K562 (cell line): ENCODE data around the gene FOXD3. TPM values are rescaled to one million over a fixed set of nuclear protein-coding genes. Genes with fewer than 3 reads are reported as not detected.

ENCODE experiments used
- ARID1B ChIP-seq: fragments of 450-650 bp; IDR thresholded peaks from 2 replicates; pipeline ENCODE4 v1.6.1; 2016; ENCODE audit warnings: antibody characterized with exemption, mild to moderate bottlenecking, inconsistent platforms
- BCOR ChIP-seq: fragments of 450-650 bp; IDR thresholded peaks from 2 replicates; pipeline ENCODE4 v1.6.1; 2016
- BDP1 ChIP-seq: IDR thresholded peaks from 3 replicates; pipeline ENCODE4 v1.6.1; 2011; ENCODE audit not compliant: insufficient read length, insufficient read depth
- BMI1 ChIP-seq: fragments of 150-350 bp; IDR thresholded peaks from 2 replicates; pipeline ENCODE4 v1.6.1; 2014; ENCODE audit warnings: low read length
- CBX5 ChIP-seq: IDR thresholded peaks from 2 replicates; pipeline ENCODE4 v1.6.1; 2014; ENCODE audit warnings: low read depth, borderline replicate concordance
- CHD4 ChIP-seq: fragments of 200-600 bp; sonication (generic); IDR thresholded peaks from 3 replicates; pipeline ENCODE4 v1.6.1; 2012; ENCODE audit warnings: low read depth, mild to moderate bottlenecking, mixed read lengths, low read length, inconsistent platforms; ENCODE audit not compliant: insufficient read depth, insufficient replicate concordance, poor library complexity, severe bottlenecking
- EP300 ChIP-seq: IDR thresholded peaks from 2 replicates; pipeline ENCODE4 v1.6.1; 2012; ENCODE audit warnings: low read length, improper control_type of control experiment
- GTF2F1 ChIP-seq: IDR thresholded peaks from 2 replicates; pipeline ENCODE4 v1.6.1; 2011; ENCODE audit warnings: low read depth, low read length, improper control_type of control experiment
- JUND ChIP-seq, 2 experiments: IDR thresholded peaks; 2 replicates in 1 of 2; 3 replicates in 1 of 2; pipeline ENCODE4 v1.6.1; 2011; ENCODE audit warnings: borderline replicate concordance in 2 of 2, low read depth in 2 of 2, low read length in 2 of 2, improper control_type of control experiment in 1 of 2, missing biosample characterization in 1 of 2, missing genetic modification characterization in 1 of 2, missing genetic modification reagents in 1 of 2
- LCOR ChIP-seq: sonication (generic); formaldehyde crosslinking; IDR thresholded peaks from 2 replicates; pipeline ENCODE4 v1.8.0; 2022; ENCODE audit warnings: mild to moderate bottlenecking, missing genetic modification reagents
- MAFK ChIP-seq: IDR thresholded peaks from 2 replicates; pipeline ENCODE4 v1.6.1; 2011; ENCODE audit warnings: low read length, improper control_type of control experiment
- MTA2 ChIP-seq: fragments of 450-650 bp; IDR thresholded peaks from 2 replicates; pipeline ENCODE4 v1.6.1; 2016; ENCODE audit warnings: low read depth
- MTA3 ChIP-seq: fragments of 450-650 bp; formaldehyde crosslinking; IDR thresholded peaks from 2 replicates; pipeline ENCODE4 v1.6.1; 2017; ENCODE audit warnings: mild to moderate bottlenecking, borderline replicate concordance
- PCBP1 ChIP-seq: fragments of 200-400 bp; formaldehyde crosslinking; IDR thresholded peaks from 2 replicates; pipeline ENCODE4 v1.6.1; 2018; ENCODE audit warnings: mild to moderate bottlenecking, low read depth, low read length; ENCODE audit not compliant: poor library complexity, severe bottlenecking
- POLR2A ChIP-seq: fragments of 450-650 bp; conservative IDR thresholded peaks from 2 replicates; pipeline ENCODE4 v1.6.1; 2016
- SMAD4 ChIP-seq: fragments of 250-450 bp; sonication (Bioruptor Pico); conservative IDR thresholded peaks from 2 replicates; pipeline ENCODE4 v1.8.0; 2021; ENCODE audit warnings: inconsistent platforms, mild to moderate bottlenecking, moderate library complexity
- TBL1XR1 ChIP-seq, 2 experiments: IDR thresholded peaks; 2 replicates each; pipeline ENCODE4 v1.6.1; 2012; ENCODE audit warnings: improper control_type of control experiment in 2 of 2, low read length in 2 of 2, mild to moderate bottlenecking in 1 of 2
- ZFP36 ChIP-seq: fragments of 150-350 bp; IDR thresholded peaks from 2 replicates; pipeline ENCODE4 v1.6.1; 2018; ENCODE audit warnings: low read length, low read depth; ENCODE audit not compliant: partially characterized antibody
- ZNF224 ChIP-seq: sonication (generic); formaldehyde crosslinking; IDR thresholded peaks from 2 replicates; pipeline ENCODE4 v1.8.0; 2022; ENCODE audit warnings: mild to moderate bottlenecking, missing genetic modification reagents
- ZNF57 ChIP-seq: fragments of 450-650 bp; formaldehyde crosslinking; IDR thresholded peaks from 2 replicates; pipeline ENCODE4 v1.4.0; 2020; ENCODE audit warnings: mild to moderate bottlenecking, moderate library complexity
- polyA plus RNA-seq, 8 experiments: library from polyadenylated mRNA; depleted of rRNA in 4 of 8; stranded (reverse) in 5 of 8; unstranded in 3 of 8; fragments of >200 nt; fragmentation: Nextera tagmentation in 2 of 8; fragmentation: Illumina TruSeq in 1 of 8; extraction: Ambion mirVana in 2 of 8; extraction: Trizol in 1 of 8; gene quantifications; 2 replicates each; pipeline versions ENCODE4 v1.2.1 to v1.2.3, GENCODE V29; 2011 to 2014; ENCODE audit warnings: inconsistent platforms in 1 of 8, missing spikeins in 1 of 8
- total RNA-seq, 7 experiments: library from RNA; depleted of rRNA in 6 of 7; stranded (reverse); fragments of >200 nt in 6 of 7; fragmentation: Illumina TruSeq in 2 of 7; extraction: Trizol in 2 of 7; gene quantifications; 2 replicates each; pipeline versions ENCODE4 v1.2.1 to v1.2.3, GENCODE V29; 2011 to 2021; ENCODE audit warnings: low replicate concordance in 1 of 7
- TF ChIP-seq, protein P1 (sequence below): sonication (generic); formaldehyde crosslinking; IDR thresholded peaks from 2 replicates; pipeline ENCODE4 v1.8.0; 2022; ENCODE audit warnings: mild to moderate bottlenecking, missing genetic modification reagents
- TF ChIP-seq, protein P2 (sequence below), 2 experiments: fragments of 200-800 bp in 1 of 2; sonication (Bioruptor generic) in 1 of 2; sonication (generic) in 1 of 2; formaldehyde crosslinking in 1 of 2; IDR thresholded peaks in 1 of 2; conservative IDR thresholded peaks in 1 of 2; 2 replicates each; pipeline versions ENCODE4 v1.5.0 to v1.6.1; 2016 to 2020; ENCODE audit warnings: missing compliant biosample characterization in 1 of 2, missing genetic modification characterization in 1 of 2, missing genetic modification reagents in 1 of 2
- TF ChIP-seq, protein P3 (sequence below): fragments of 450-650 bp; IDR thresholded peaks from 2 replicates; pipeline ENCODE4 v1.6.1; 2016; ENCODE audit warnings: mild to moderate bottlenecking

The FOXD3 gene
- total and polyA plus RNA-seq, 9 of the 15 experiments (the other 6 are each of a cell fraction or from before 2014, with no cell fraction given): 0.06 to 0.45 (median 0.10) TPM; not detected in 2

DNA sequence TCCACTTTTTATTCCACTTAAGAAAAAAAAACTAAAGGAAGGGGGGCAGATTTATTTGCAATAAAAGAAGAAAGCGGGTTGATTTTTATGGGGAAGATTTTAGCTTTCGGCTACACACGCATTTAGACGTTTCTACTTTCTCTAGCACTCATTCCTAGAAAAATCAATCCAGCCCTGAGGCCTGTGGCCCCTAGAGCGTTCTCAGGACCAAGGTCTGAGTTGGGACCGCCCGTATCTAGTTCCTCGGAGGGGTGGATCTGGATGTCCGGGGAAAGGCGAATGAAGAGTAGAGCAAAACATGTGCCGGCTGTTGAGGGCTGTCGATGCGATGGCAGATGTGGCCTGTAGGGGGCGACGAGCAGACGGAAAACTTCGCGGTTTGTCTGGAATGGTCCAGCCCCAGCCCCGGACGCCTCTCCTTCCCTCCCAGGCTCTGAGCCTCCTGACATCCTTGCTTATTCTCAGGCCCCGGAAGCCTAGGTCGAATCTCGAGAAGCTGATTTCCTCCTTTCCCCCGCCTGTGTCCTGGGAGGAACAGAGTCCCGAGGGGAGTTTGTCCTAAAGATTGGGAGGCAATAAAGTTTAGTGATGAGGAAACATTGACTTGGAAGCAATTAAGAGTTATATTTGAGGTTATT is 5.2 kb downstream of the FOXD3 start (continued):
- TF ChIP-seq, protein P1, sequence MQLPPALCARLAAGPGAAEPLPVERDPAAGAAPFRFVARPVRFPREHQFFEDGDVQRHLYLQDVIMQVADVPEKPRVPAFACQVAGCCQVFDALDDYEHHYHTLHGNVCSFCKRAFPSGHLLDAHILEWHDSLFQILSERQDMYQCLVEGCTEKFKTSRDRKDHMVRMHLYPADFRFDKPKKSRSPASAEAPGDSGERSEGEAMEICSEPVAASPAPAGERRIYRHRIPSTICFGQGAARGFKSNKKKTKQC (CRISPR knock-in tag): no peak
- TF ChIP-seq, protein P2, sequence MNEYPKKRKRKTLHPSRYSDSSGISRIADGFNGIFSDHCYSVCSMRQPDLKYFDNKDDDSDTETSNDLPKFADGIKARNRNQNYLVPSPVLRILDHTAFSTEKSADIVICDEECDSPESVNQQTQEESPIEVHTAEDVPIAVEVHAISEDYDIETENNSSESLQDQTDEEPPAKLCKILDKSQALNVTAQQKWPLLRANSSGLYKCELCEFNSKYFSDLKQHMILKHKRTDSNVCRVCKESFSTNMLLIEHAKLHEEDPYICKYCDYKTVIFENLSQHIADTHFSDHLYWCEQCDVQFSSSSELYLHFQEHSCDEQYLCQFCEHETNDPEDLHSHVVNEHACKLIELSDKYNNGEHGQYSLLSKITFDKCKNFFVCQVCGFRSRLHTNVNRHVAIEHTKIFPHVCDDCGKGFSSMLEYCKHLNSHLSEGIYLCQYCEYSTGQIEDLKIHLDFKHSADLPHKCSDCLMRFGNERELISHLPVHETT (CRISPR knock-in tag; conservative IDR thresholded peaks at IDR 0.05 in 1 of 2, IDR thresholded peaks at IDR 0.05 in 1 of 2): no peak
- TF ChIP-seq TBL1XR1 (IDR thresholded peaks at IDR 0.05; ENCODE audit: low read length in 2 of 2): no peak
- TF ChIP-seq BCOR: no peak
- TF ChIP-seq POLR2A: no peak
- no peak for TF ChIP-seq LCOR
- no peak for TF ChIP-seq ZNF224 (CRISPR knock-in tag)
- peak; percentile 5; the same call in 1 of the 2 replicates for TF ChIP-seq EP300
- TF ChIP-seq, protein P3, sequence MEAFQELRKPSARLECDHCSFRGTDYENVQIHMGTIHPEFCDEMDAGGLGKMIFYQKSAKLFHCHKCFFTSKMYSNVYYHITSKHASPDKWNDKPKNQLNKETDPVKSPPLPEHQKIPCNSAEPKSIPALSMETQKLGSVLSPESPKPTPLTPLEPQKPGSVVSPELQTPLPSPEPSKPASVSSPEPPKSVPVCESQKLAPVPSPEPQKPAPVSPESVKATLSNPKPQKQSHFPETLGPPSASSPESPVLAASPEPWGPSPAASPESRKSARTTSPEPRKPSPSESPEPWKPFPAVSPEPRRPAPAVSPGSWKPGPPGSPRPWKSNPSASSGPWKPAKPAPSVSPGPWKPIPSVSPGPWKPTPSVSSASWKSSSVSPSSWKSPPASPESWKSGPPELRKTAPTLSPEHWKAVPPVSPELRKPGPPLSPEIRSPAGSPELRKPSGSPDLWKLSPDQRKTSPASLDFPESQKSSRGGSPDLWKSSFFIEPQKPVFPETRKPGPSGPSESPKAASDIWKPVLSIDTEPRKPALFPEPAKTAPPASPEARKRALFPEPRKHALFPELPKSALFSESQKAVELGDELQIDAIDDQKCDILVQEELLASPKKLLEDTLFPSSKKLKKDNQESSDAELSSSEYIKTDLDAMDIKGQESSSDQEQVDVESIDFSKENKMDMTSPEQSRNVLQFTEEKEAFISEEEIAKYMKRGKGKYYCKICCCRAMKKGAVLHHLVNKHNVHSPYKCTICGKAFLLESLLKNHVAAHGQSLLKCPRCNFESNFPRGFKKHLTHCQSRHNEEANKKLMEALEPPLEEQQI: no peak
- TF ChIP-seq BDP1: no peak
- no peak for TF ChIP-seq MAFK
- no peak for TF ChIP-seq MTA3
- TF ChIP-seq ARID1B: no peak
- TF ChIP-seq MTA2: no peak
- TF ChIP-seq GTF2F1: no peak
- TF ChIP-seq ZFP36: peak; percentile 41
- TF ChIP-seq BMI1: peak; percentile 48; the same call in 1 of the 2 replicates
- TF ChIP-seq SMAD4 (CRISPR knock-in tag): no peak
- no peak for TF ChIP-seq PCBP1
- TF ChIP-seq ZNF57 (CRISPR knock-in tag): no peak
- TF ChIP-seq CBX5: no peak
- TF ChIP-seq CHD4: no peak
- 0 out of 2 replicates have a peak, but pooled peaks have one; percentile 13 for TF ChIP-seq JUND (IDR thresholded peaks at IDR 0.05; ENCODE audit: borderline replicate concordance, low read depth, low read length)
- no peak for TF ChIP-seq JUND (tag; IDR thresholded peaks at IDR 0.05; ENCODE audit: borderline replicate concordance, low read depth, low read length)
